Hematopoietic multipotent progenitor cell treated with erythropoietin and hydrocortisone succinate and interleukin-3 and kit ligand, for 15 days (in vitro differentiated cells): ENCODE results near the gene TCERG1L.
"Not testable (repeated sequence)": the region's sequence is repeated elsewhere in the genome, so short reads cannot be mapped to it uniquely, and the experiment has no call there.

Source experiments
- DNase-seq: peaks from one replicate; pipeline ENCODE4 v3.0.0-alpha.2; 2015; ENCODE audit warnings: low spot score

Gene TCERG1L

DNA sequence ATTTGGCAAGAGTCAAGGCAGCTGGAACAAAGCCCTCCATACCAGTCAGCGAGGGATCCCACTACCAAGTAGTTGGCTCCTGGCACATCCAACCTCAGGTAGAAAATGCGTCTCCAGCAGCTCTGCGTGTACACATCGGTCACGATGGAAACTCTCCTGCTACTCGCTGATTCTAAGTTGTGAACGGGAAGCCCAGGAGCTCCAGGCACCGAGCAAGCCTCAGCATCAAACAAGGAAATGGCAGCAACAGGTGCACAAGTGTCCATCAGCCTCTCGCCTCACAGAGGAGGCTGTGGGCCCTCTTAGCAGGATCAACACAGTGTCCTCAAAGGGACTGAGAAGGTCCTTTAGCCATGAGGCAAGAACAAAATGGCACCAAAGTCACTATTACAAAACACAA is 127.0 kb downstream of the TCERG1L start:
- DNase-seq, result no peak

DNA sequence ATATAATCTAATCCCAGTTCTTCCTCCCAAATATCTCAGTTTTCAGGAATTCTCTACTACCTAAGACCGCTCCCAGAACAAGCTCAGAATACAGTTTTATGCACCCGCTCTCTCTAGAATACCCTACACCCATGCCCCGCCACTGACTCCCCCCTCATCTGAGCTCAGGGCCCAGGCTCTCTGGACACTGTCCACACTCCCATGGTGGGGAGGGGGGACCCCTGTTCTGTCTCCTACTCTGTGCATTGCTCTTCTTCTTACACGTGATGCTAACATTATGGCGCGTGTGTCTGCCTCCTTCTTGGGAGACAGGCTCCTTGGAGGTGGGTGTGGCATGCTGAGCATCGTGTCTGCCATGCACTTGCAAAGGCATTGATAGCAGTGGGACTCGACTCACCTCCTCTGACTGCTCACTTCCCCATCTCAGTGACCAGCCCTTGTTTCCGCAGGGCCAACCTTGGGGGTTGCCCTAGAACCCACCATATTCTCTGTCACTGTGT is 127.9 kb downstream of the TCERG1L start:
- DNase-seq, result no peak

DNA sequence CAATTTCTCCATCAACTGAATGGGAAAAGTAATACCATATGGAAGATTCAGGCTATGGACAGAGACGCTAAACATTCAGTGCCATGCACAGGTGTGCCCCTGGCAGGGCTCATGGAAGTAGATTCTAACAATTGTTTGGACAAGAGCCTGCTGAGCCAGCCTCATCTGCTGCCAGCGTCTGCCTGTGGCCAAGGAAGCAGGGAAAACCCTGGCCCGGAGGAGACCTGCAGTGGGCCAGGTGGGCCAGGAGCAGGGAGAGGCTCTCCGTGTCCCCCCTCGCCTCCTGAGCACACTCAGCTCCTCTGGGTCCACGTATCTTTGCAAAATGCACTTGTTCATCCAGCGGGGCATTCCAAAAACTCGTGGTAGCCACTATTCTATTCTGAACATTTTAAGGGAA is 130.1 kb downstream of the TCERG1L start:
- DNase-seq, result no peak

DNA sequence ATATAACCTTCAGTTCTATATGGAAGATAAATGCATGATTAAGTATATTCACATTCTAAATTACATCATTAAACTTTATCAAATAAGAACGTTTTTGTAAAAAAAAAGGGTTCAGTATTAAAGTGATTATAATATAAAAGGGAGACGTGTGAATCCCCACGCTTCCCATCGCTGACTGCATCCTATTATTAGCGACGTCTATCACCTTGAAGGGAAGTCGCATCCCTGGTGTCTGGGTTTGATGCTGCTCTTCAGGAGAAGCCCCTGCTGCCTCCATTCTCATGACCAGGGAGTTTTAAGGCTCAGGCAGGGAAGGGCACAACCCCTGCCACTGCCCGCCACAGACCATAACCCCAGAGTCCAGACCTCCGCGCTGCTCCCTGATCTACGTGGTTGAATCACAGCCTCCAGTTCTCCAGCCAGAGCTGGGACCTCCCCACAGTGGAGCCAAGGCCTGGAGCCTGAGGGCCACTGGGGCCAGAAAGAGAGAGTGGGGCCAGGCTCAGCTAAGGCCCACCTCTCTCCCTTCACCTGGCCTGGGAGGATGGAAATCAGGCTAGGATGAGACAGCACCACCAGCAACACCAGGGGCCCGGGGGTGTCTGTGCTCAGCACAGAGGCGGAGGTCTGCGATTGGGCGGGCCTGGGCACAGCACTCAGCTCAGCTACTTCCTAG is 130.6 kb downstream of the TCERG1L start:
- DNase-seq, result no peak

DNA sequence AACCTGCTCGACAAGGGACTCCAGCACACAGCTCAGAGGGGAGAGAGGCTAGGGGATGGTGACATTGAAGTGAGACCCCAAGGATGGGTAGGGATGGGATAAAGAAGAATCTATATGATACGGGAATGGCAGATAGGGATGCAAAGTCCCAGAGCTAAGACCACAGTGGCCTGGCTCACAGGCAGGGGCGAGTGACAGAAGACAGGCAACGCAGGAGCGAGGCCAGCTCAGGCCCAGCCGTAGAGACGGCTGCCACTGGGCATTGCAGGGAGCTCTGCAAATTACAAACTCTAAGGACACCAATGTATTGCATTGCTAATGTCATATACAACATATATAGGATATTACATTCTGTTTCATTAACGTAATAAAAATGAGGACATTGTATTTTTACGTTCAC is 131.4 kb downstream of the TCERG1L start:
- DNase-seq, result no peak

DNA sequence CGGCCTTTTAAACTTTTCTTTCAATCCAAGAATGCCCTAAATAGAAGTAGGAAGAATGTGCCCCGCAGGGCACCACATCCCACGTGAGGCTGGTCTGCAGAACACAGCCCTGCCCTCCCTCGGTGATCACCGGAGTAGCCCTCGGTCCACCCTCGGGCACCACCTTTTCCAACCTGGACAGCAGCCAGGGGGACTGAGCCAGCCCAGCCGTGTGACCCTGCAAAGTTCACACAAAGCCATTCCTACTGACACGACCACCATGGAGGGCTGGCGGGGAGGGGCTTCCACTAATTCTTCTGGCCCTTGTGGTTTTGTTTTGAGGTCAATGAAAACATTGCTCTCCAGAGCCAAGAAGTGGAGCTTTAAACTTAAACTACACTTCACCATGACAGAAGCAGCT is 132.2 kb downstream of the TCERG1L start:
- DNase-seq, result no peak

DNA sequence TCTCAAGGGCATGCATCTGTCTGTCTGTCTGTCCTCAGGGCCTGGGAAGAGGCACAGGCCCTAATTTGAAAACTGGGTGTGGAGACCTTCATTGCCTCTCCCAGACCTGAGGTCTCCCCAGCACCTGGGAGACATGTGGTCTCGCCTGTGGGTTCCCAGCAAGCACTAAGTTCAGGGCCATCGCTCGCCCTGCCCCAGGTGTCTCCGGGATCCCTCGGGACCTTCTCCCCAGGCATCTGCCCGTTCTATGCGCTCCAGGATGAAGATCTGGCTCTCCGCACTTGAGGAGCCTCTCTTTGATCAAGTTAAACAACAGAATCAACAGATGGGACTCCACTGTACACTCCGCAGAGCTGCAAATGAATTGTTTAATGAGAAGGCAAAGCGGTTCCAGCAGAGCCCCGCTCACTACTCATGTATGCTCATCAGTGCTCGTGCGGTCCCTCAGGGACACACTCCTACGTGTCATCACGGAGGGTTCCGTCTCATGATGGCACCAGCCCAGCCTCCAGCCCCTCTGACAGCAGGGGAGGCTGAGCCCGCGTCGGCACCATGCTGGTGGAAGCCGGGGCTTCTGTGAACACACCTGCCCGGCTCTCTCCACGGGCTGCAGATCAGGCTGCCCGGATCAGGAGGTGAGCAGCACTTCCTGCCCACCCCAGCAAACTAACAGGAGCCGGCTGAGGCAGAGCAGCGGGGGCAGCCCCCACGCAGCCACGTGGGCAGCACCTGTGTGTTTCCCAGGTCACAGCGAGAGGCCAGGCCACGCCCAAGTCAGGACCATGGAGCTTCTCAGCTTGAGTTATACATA is 132.8 kb downstream of the TCERG1L start:
- no peak for DNase-seq

DNA sequence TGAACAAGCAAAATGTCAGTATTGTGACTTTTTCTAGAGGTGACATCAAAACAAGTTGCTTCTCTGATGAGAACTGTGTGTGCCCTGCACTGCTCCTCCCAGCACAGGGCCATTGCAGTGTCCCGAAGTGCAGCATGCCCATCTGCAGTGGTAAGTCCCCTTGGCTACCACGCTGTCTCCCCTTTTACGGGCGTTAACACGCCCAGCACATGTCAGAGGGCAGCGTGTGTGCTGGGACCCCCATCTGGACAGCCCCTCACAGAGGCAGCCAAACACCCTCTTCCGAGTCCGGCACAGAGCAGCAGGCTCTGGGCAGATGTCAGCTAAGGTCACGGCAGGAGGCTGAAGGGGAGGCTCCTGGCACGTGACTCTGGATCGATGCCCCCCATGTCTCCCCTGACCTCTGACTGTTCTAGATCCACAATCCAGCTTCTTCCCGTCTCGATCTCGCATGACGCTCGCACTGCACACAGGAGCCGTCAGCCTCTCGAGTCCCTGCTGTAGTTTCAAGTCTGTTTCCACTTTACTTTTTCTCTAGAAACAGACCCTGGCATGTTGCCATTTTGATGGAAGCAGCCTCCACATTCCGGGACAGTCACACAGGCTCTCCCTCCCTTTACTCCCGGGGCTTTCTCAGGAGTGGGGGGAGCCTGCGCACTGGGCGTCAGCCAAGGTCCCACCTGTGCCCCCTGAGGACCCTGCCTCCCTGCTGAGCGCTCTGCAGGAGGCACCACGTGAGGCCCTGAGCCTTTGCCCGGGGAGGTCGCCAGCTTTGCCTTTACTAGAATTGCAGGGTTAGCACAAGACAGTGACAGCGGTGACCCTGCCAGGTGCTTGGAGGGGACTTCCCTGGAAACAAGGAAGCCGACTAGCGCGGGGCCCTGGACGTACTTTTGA is 133.8 kb downstream of the TCERG1L start:
- DNase-seq, result no peak

DNA sequence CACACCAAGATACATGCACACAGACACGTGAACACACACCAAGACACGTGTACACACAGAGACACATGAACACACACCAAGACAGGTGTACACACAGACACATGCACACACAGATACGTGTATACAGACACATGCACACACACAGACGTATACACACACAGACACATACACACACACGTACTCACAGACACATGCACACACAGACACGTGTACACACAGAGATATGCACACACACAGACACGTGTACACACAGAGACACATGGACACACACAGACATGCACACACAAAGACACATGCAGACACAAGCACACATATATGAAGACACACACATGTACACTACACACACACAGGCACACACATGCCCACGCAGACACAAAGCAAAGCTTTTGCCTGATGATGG is 134.6 kb downstream of the TCERG1L start:
- no peak for DNase-seq

DNA sequence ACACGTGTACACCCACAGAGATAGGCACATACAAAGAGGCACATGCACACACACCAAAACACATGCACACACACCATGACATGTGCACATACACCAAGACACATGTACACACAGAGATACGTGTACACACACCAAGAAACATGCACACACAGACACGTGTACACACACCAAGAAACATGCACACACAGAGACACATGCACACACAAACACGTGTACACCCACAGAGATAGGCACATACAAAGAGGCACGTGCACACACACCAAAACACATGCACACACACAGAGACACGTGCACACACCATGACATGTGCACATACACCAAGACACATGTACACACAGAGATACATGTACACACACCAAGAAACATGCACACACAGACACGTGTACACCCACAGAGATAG is 135.2 kb downstream of the TCERG1L start:
- not testable (repeated sequence) for DNase-seq

DNA sequence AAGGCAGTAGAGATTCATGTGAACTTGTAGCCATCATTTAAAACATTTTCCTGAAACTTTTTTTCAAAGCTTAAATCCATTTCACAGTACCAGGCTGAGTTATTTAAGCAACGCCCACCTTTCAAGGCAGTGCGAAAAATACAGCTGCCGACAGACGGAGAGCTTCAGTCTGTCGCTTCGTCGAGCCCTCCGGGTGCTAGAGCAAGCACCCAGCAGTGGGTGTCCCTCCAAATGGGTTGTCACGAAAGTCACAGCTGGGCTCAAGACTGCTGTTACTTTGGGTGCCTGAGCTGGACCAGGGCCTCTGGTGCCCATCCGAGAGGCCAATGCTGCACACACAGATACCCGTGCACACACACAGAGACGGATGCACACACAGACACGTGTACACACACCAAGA is 135.6 kb downstream of the TCERG1L start:
- no peak for DNase-seq

DNA sequence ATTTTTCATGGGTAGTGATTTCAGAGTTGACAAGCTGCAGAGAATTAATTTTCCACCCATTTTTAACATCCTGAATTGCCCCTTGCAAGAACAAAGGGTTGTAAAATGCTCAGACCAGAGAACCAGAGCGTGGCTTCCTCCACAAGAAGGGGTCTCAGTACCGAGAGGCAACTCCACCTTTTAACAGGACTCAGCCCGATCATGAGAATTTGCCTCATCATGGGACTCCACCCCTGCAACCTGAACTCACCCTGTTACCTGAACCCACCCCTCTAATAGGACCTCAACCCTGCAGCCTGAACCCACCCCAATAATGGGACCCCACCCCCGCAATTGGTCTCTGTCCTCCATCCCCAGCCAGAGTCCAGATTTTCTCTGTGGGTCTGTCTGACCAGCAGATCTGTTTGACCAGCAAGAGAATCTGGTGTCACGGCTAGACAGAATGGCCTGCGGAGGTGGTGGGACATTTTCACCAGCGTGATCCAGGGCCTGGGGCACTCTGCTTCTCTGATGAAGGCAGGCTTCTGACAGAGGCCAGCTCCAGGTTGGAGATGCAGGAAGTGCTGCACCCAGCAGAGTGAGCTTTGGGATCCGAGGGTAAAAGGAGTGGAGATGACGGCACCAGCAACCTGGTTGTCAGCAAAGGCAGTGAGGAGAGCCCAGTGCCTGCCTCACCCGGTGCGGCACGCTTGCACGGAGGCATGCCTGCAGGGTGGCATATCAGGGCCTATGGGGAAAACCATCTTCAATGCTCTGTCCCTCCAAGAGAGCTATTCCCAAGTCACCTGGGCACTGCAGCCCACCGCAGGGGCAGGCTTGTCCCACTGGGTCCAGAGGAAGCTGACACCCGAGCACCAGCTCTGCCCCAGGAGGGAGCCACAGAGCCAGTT is 136.6 kb downstream of the TCERG1L start:
- DNase-seq, result no peak

DNA sequence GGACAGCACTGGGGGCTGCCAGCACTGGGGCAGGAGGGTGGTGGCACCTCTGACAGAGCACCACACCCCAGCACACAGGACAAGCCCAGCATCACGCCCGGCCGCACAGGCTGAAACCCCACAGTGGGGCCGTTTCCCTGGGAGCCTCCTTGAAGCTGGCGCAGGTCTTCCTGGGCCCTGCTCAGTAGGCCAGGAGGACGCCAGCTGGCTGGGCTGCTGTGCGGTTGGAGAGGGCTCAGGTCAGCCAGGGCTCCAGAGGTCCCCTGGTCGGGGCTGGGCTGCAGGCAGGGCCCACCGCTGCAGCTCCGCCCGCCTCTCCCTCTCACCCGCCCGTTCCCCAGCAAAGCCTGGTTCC is 137.3 kb downstream of the TCERG1L start:
- no peak for DNase-seq

DNA sequence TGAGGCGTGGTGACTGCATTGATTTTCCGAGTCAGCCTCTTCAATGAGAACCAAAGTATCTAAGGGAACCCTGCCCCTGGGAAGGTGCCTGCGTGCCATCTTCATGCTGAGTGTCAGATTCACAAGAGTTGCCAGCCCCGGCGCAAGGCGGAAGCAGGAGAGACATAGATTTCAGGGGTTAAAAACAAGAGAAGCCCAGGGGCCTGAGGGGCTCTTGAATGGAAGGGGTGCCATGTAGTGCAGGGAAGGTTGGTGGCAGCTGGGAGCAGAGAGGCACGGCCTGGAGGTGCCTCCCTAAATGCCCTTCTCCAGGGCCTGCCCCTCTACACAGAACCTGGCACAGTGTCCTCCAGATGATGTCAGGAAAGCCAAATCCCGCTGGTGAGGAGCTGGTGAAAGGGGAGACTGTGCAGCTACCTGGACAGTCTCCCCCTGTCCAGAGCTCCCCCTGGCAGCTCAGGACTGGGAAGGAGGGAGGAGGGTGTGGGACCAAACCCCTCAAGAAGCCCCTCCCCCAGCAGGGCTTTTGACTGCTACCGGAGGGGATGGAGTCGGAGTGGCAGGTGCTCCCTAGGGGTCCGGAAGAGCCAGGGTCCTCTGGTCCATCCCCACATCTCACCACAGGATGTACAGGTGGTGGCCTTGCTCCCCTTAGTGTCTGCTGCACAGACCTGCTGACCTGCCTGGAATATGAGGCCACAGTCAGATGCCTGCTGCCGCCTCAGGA is 137.9 kb downstream of the TCERG1L start:
- no peak for DNase-seq

DNA sequence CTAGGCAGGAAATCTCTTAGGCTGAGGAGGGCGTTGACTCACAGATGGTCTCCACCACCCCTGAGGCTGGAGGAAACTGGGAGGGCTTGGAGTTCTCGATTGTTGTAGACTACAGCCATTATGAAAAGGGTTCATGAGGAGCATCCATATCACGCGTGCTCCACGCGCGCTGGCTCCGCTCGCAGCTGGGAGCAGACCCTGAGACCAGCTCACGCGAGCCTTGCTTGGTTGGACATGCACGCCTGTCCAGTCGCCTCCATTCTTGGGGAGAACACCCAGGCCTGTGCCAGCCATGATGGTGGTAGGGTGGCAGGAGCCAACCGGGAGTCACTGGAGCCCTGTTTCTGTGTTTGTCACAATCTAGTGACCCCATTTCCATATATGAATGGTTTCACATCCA is 139.1 kb downstream of the TCERG1L start:
- no peak for DNase-seq

DNA sequence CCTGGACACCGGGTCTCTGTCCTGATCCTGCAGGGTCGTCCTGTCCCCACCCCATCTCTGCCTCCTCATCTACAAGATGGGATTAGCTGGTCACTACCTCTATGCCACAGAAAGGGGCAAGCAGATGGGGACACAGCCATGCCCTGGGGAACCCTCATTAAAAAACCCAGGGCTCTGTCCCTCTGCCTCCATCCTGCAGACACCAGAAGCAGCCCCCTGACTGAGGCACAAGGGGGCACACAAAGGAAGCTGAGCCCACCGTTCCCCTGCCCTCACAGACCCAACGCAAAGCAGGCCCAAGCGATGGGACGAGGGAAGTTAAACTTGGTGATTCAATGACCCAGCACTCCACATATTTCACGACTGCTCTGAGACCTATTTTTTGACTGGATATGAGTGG is 142.4 kb downstream of the TCERG1L start:
- no peak for DNase-seq

DNA sequence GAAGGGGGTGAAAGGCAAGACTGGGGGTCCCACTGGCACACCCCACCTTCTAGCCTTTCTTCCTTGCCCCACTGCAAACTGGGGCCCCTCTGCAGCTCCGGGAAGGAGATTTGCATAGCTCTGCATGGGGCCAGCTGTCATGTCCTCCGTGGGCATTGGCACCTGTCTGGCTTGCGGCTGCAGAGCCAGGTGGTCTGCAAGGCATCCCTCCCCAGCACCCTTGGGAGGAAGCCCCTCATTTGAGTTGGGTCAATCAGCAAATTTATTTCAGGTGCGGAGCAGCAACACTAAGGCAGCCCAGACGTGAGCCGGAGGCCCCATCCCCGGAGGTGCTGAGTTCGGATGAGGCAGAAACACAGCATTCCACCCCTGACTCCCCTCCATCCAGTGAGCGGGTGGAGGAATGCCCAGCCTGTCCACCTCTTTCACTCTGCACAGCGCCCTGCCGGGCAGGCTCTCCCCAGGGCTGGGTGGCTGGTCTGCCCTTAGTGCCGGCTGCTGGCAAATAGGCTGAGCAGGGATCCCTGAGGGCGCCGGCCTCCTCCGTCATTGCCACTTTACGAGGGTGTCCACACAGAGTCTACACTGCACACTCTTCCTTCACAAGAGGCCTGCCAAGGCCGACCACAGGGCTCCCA is 143.2 kb downstream of the TCERG1L start:
- no peak for DNase-seq

DNA sequence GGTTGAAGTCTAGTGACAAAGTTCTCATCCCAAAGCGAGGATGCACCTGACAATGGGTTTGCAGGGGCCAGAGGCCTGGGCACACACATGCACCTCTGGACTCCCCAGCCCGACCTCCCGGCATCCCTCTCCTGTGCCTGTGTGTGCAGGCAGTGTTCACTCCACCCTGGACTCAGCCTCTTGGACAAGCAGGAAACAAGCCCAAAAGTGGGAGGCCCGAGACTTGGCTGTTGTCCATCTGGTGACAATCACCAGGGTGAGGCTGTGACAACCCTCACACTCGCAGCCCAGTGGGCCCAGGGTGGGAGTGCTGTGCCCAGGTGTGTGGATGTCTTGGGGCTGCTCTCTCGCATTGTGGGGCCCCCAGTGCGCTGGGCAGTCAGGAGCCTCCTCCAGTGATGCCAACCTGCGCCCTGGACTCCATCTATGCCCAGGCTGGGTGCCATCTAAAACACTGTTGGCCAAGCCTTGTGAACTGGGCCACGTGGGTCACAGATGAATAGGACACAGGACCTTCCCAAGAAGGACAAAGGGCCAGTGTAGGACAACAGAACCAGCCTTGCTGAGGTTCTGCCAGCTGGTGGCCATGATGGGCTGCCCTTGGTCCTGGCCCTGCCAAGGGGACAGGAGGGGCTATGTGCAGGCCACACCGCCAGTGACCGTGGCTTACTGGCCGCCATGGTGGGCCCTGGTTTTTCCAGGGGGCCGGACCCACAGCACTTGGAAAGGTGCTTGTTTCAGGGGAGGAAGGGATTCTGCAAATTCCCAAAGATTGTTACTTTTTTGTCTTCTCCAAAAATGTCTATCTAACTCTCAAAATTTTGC is 144.3 kb downstream of the TCERG1L start:
- DNase-seq, result no peak

DNA sequence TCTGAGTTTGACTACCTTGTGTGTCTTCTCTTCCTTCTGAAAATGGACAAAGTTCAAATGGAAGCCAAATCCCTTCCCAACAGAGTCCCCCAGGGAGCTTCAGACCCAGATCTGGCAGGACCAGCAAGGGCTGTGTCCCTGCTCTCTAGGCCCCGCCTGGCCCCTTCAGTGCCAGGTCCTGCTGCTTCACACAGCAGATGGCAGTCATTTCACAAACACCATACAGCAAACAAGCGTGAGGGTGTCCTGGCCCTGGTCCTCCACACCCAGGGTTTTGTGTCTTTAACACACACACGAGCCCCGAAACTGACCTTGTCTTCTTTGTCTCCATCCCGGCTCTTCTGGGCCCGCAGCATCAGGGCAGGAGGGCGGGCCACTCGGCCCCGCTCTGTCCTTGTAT is 145.0 kb downstream of the TCERG1L start:
- DNase-seq, result no peak

DNA sequence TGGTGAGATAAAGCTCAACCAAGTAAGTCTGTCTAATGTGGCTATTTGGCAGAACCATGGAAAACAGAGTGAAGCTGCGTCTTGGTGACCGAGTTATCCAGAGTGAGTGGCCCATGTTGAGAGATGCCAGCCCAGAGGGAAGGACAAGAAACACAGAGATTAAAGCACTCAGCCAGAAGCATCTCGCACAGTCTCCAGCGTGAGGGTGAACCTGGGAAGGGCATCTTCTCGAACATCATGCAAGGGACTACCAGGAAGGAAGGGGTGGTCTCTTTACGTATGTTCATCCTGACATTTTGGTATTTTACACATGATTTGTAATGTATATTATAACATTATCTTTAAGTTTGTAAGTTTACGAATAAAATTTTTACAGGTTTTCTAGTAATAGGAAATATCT is 146.4 kb downstream of the TCERG1L start:
- no peak for DNase-seq
